Erythroblast (primary cell): ENCODE data around the gene UPK1B.

Experiments used
- GATA1 ChIP-seq: IDR thresholded peaks from 2 replicates; pipeline ENCODE4 v1.6.1; 2011; ENCODE audit warnings: low read depth, mild to moderate bottlenecking, control low read depth, low read length, moderate library complexity
- POLR2A ChIP-seq: IDR thresholded peaks from 2 replicates; pipeline ENCODE4 v1.6.1; 2011; ENCODE audit warnings: mild to moderate bottlenecking, low read length

DNA sequence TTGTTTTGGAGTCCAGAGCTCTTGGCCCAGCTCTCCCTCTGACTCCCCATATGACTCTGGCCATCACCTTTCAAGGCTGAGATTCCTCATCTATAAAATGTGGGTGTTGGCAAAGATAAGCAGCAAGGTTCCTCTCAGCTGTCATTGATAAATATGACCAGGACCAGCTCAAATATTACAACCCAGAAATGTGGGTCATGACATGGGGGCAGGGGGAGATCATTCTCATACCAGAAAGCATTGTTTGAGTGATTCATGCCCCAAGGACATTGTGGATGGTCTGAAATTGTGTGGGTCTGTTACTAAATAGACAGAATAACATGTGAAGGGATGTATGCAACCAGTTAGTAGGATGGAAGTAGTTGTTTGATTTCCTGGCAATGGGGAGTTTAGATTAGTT, 13.9 kb downstream of the UPK1B start:
- TF ChIP-seq POLR2A = no peak
- TF ChIP-seq GATA1 = no peak
